PC-9 (cell line): Measurements from ENCODE around the gene POLR3F. TPM values are rescaled to one million over a fixed set of nuclear protein-coding genes. Genes with fewer than 3 reads are reported as not detected.

Experiments used
- BruUV-seq: library from RNA; stranded (reverse); fragments of 400-500 nt; replicated peaks from 2 replicates; lab custom pipeline; 2021; lab: Mats Ljungman, UMichigan
- CTCF ChIA-PET: fragments of 300-600 bp; sonication (Branson Sonifier 250); formaldehyde crosslinking; loops from one replicate; lab custom pipeline; 2022; ENCODE audit warnings: antibody characterized with exemption; lab: Charles Lee
- POLR2A ChIA-PET: fragments of 300-600 bp; sonication (Branson Sonifier 250); formaldehyde crosslinking; loops from one replicate; lab custom pipeline; 2022; ENCODE audit warnings: antibody characterized with exemption; ENCODE audit not compliant: unreplicated experiment; lab: Charles Lee
- DNase-seq, 2 experiments: peaks; one replicate each; pipeline versions ENCODE4 v3.0.0 to v3.0.0-alpha.2; 2015 to 2022; ENCODE audit warnings: mixed read lengths in 1 of 2
- H2AFZ ChIP-seq: fragments of 200-600 bp; sonication (generic); 2 replicates; pipeline ENCODE4 v1.8.1; 2017; ENCODE audit warnings: antibody characterized with exemption
- H3F3A ChIP-seq: fragments of 200-600 bp; sonication (generic); 2 replicates; pipeline ENCODE4 v1.8.1; 2017; ENCODE audit warnings: antibody characterized with exemption, mild to moderate bottlenecking, low read depth; ENCODE audit not compliant: insufficient read depth
- H3K27ac ChIP-seq: fragments of 200-600 bp; sonication (generic); 2 replicates; pipeline ENCODE4 v1.6.1; 2016; ENCODE audit warnings: mixed run types
- H3K27me3 ChIP-seq: fragments of 200-600 bp; sonication (generic); 2 replicates; pipeline ENCODE4 v1.6.1; 2016; ENCODE audit warnings: low read depth, mixed run types; ENCODE audit not compliant: insufficient read depth
- H3K36me3 ChIP-seq: fragments of 200-600 bp; sonication (generic); 2 replicates; pipeline ENCODE4 v1.6.1; 2016; ENCODE audit warnings: low read depth, mixed run types
- H3K4me1 ChIP-seq: fragments of 200-600 bp; sonication (generic); replicated peaks from 2 replicates; pipeline ENCODE4 v1.6.1; 2016; ENCODE audit warnings: mixed run types; ENCODE audit not compliant: insufficient read depth
- H3K4me2 ChIP-seq: fragments of 200-600 bp; sonication (generic); 2 replicates; pipeline ENCODE4 v1.6.1; 2017; ENCODE audit warnings: mixed run types
- H3K4me3 ChIP-seq: fragments of 200-600 bp; sonication (generic); 2 replicates; pipeline ENCODE4 v1.6.1; 2016; ENCODE audit warnings: mixed run types
- H3K79me2 ChIP-seq: fragments of 200-600 bp; sonication (generic); 2 replicates; pipeline ENCODE4 v1.6.1; 2017; ENCODE audit warnings: low read depth, mixed run types
- H3K9me2 ChIP-seq: fragments of 200-600 bp; sonication (generic); 2 replicates; pipeline ENCODE4 v1.8.1; 2017; ENCODE audit warnings: mild to moderate bottlenecking; ENCODE audit not compliant: insufficient read depth
- H3K9me3 ChIP-seq: fragments of 200-600 bp; sonication (generic); 2 replicates; pipeline ENCODE4 v1.8.1; 2016; ENCODE audit warnings: low read depth; ENCODE audit not compliant: insufficient read depth
- H4K20me1 ChIP-seq: fragments of 200-600 bp; sonication (generic); 2 replicates; pipeline ENCODE4 v1.8.1; 2017; ENCODE audit not compliant: insufficient read depth
- EZH2 ChIP-seq: fragments of 200-600 bp; sonication (generic); IDR thresholded peaks from 2 replicates; pipeline ENCODE4 v1.8.0; 2017; ENCODE audit warnings: antibody characterized with exemption, low read depth
- intact Hi-C: fragments of 100-400 bp; cut with micrococcal nuclease; formaldehyde crosslinking; loops from one replicate; pipeline ENCODE4 v1.10.0; 2022; ENCODE audit not compliant: unreplicated experiment
- total RNA-seq: library from RNA; stranded (reverse); gene quantifications from 2 replicates; pipeline ENCODE4 v1.2.3, GENCODE V29; 2021
- TF ChIP-seq, protein P1 (sequence below): fragments of 200-600 bp; sonication (generic); conservative IDR thresholded peaks from 2 replicates; pipeline ENCODE4 v1.6.1; 2017; ENCODE audit warnings: mixed run types, antibody characterized with exemption, mild to moderate bottlenecking, moderate library complexity

Gene POLR3F
- total RNA-seq, 1 experiment from 2014 or later = 9.6 TPM

DNA sequence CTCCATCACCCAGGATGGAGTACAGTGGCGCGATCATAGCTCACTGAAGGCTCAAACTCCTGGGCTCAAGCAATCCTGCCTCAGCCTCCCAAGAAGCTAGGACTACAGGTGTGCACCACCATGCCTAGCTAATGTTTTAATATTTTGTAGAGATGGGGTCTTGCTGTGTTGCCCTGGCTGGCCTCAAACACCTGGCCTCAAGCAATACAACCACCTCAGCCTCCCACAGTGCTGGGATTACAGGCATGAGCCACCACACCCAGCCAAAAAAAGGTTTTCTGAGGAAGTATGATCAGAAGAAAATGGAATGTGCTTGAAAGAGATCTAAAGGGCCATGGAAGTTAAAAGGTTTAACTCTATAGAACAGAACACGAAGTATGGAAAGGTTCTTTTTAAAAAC lies 21.1 kb downstream of the POLR3F start:
- H2AFZ ChIP-seq = no peak overlapping the region
- H3K4me2 ChIP-seq = no peak overlapping the region
- no peaks in the 10 kb centered on the region for H4K20me1 ChIP-seq
- CTCF ChIA-PET = no interaction called here
- no peaks in the 10 kb centered on the region for H3K9me2 ChIP-seq
- POLR2A ChIA-PET = no interaction called here
- no peaks in the 10 kb centered on the region for H3K27me3 ChIP-seq
- H3K4me1 ChIP-seq = no peaks in the 10 kb centered on the region
- no peak for TF ChIP-seq EZH2
- TF ChIP-seq, protein P1, sequence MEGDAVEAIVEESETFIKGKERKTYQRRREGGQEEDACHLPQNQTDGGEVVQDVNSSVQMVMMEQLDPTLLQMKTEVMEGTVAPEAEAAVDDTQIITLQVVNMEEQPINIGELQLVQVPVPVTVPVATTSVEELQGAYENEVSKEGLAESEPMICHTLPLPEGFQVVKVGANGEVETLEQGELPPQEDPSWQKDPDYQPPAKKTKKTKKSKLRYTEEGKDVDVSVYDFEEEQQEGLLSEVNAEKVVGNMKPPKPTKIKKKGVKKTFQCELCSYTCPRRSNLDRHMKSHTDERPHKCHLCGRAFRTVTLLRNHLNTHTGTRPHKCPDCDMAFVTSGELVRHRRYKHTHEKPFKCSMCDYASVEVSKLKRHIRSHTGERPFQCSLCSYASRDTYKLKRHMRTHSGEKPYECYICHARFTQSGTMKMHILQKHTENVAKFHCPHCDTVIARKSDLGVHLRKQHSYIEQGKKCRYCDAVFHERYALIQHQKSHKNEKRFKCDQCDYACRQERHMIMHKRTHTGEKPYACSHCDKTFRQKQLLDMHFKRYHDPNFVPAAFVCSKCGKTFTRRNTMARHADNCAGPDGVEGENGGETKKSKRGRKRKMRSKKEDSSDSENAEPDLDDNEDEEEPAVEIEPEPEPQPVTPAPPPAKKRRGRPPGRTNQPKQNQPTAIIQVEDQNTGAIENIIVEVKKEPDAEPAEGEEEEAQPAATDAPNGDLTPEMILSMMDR = no peak
- peaks cover 4% of the 10 kb centered on the region; the same call in 1 of the 2 replicates for H3F3A ChIP-seq
- DNase-seq = no peak
- peaks cover 3% of the 10 kb centered on the region; the same call in 1 of the 2 replicates for H3K36me3 ChIP-seq
- no peaks in the 10 kb centered on the region for H3K9me3 ChIP-seq
- intact Hi-C loops = no loop called here
- H3K27ac ChIP-seq = no peak overlapping the region
- H3K79me2 ChIP-seq = no peaks in the 10 kb centered on the region
- no peak overlapping the region for H3K4me3 ChIP-seq
- BruUV-seq = no TSS peak

DNA sequence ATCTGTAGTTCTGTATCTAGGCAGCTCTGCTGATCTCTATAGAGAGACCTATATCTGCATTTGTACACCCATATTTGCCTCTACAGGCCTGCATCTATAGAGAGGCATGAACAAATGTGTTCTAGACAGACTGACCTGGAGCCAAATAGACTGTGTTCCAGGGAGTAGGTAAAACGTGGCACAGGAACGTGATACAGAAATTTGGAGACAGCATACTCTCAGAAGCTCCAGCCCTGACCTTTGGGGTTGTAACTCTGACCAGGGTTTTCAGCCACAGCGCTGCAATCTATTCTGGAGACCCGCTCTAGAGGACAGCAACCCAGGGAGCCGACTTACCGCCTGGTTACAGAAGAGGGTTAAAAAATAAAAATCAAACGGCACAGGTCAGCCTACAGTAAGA lies 28.9 kb downstream of the POLR3F start:
- Histone ChIP-seq H3K4me1 (0 out of 2 replicates have a peak, but pooled peaks cover 10% of the 10 kb centered on the region), H3K4me2 (peak overlapping the region; percentile 84), H3K27ac (no peak overlapping the region), H3K27me3 (no peaks in the 10 kb centered on the region), H3K9me3 (no peaks in the 10 kb centered on the region), H3F3A (no peaks in the 10 kb centered on the region), H3K9me2 (no peaks in the 10 kb centered on the region), H3K36me3 (0 out of 2 replicates have a peak, but pooled peaks cover 3% of the 10 kb centered on the region), H3K4me3 (peak overlapping the region; percentile 85; the same call in 1 of the 2 replicates), H2AFZ (peak overlapping the region; percentile 95), H3K79me2 (no peaks in the 10 kb centered on the region; the same call in 1 of the 2 replicates), H4K20me1 (no peaks in the 10 kb centered on the region)
- CTCF ChIA-PET = interaction anchor here (0.6 to 2.0 kb wide), 2 partner anchors 11 to 20 kb away, joined by 6 to 8 read pairs; partner anchors contain the start of gene SEC23B
- intact Hi-C loops = loop anchor here (2.0 to 10.0 kb wide), 2 partner anchors 29 to 299 kb away; partner anchors contain the start of genes DZANK1 and POLR3F
- DNase-seq = no peak
- POLR2A ChIA-PET = interaction anchor here (0.8 kb wide), 1 partner anchor 11 kb away, joined by 3 read pairs; no protein-coding TSS in a partner anchor
- BruUV-seq = TSS peak; percentile 49
- TF ChIP-seq EZH2 = no peak
- TF ChIP-seq, protein P1 = no peak

DNA sequence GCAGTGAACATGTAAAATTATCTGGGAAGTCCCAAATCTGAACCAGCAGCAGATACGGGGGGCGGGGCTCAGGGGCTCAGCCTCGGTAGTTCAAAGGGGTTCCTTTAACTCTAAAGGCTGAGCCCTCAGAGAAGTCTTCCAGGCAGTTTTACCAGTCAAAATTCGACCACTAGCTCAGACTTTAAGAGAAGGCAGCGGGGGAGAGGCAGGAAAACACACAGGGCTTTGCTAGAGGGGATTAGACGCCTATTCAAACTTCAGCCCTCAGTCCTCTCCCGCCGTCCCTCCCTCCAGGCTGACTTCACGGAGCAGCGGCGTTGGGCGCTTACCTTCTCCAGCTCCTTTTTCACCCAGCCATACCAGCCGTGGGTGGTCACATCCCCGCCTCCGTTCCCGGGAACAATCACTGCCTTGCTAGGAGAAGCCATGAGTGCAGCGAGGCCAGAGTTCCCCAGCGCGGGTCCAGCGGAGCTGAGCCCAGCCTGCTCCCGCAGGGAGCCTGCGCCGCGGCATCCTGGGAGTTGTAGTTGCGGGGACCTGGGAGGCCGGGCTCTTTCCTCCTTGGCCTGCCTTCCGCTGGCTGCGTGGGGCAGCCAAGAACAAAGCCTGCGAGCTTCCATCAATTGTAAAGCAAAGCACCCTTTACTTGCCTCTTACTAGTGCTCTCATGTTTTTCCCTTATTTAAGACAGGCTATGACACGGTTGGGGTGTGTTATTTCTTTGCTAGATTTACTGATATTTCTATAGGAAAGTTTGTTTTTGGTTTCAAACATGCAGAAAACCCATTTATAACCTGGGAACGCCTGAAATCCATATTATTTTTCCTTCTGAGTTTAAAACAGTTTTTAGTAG lies 29.8 kb downstream of the POLR3F start, which contains the start of gene RBBP9:
Gene RBBP9, minus strand, starts transcription at position 486 of the 853 bp plus-strand sequence. Its CDS starts 58 bp downstream, at position 428.
- Histone ChIP-seq H3K27ac (no peak within 1 kb of the TSS), H3F3A (no peaks in the 10 kb centered on the region), H3K4me1 (0 out of 2 replicates have a peak, but pooled peaks cover 10% of the 10 kb centered on the region), H3K4me3 (peak within 1 kb of the TSS; percentile 85), H3K27me3 (no peaks in the 10 kb centered on the region), H2AFZ (peak within 1 kb of the TSS; percentile 95), H3K79me2 (no peaks in the 10 kb centered on the region; the same call in 1 of the 2 replicates), H3K4me2 (peak within 1 kb of the TSS; percentile 84), H3K9me3 (no peaks in the 10 kb centered on the region), H3K9me2 (no peaks in the 10 kb centered on the region), H3K36me3 (no peaks in the 10 kb centered on the region), H4K20me1 (no peaks in the 10 kb centered on the region)
- POLR2A ChIA-PET = interaction anchor here (0.7 to 1.4 kb wide), 2 partner anchors 10 to 40 kb away, joined by 8 to 12 read pairs; partner anchors contain the start of gene SEC23B
- BruUV-seq = no TSS peak
- CTCF ChIA-PET = interaction anchor here (0.6 to 2.0 kb wide), 2 partner anchors 10 to 19 kb away, joined by 6 to 8 read pairs; partner anchors contain the start of gene SEC23B
- intact Hi-C loops = loop anchor here (1.0 to 10.0 kb wide), 3 partner anchors 10 to 298 kb away; partner anchors contain the start of genes DZANK1, POLR3F and SEC23B
- DNase-seq = peak; percentile 65 to 77
- TF ChIP-seq, protein P1 = no peak
- TF ChIP-seq EZH2 = no peak
